HG02759 (cell line): Measurements from ENCODE around the gene ZNF266.

Source experiments
- ATAC-seq: cut with Tn5 transposase; IDR thresholded peaks from one replicate; pipeline ENCODE4 v1.9.1; 2021; ENCODE audit warnings: mild to moderate bottlenecking, moderate library complexity; ENCODE audit not compliant: unreplicated experiment

ZNF266 gene

DNA sequence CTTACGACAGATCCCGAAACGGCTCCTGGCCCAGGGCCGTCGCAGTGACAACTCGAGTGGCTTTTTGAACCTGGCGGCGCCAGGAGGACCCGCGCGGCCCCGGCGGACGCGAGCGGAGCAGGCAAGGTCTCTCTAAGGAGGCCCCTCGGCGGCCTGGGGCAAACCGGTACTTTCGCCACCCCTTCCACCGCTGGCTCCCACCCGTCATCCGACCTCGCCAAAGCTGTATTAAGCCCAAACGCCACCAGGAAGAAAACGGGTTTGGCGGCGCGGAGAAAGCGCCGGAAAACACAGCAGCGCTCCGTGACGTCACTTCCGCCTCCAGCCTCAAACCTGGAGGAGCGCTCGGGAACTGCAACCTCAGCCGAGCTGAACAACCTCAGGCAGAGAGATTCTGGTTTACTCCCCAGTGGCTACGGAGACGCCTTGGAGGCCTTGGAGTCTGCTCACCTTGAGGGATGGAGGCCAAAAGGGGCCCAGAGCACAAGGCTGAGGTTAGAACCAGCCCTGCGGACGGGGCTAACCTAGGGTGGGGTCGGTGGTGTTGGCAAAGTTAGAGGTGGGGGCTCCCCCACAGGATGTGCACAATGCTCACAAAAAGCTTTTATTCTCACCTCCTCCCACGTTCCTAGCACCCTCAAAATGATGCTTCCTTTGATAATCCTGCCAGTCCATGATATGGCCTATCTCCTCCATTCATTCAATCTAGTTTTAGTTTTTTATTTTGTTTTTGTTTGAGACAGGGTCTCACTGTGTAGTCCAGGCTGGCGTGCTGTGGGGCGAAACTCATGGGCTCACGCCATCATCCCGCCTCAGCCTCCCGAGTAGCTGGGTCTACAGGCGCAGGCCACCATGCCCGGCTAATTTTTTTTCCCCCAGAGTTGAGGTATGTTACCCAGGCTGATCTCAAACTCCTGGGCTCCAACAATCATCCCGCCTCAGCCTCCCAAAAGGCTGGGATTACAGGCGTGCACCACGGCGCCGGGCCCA is at the start of gene ZNF266:
Gene ZNF266 (minus strand): TSS at position 295 of the 990 bp plus-strand sequence. CDS start 15,484 bp downstream, outside the sequence.
- ATAC-seq, result peak; percentile 94

DNA sequence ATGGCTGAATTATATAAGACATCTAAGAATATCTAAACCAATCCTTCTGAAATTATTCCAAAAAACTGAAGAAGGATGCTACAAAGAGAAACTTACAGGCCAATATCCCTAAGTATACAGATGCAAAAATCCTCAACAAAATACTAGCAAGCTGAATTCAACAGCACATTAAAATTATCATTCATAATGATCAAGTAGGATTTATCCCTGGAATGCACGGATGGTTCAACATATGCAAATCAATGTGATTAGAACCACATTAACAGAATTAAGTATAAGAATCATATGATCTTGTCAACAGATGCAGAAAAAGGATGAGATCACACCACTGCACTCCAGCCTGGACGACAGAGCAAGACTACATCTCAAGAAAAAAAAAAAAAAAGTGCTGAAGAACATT is 49.8 kb upstream of the ZNF266 start:
- no peak for ATAC-seq

DNA sequence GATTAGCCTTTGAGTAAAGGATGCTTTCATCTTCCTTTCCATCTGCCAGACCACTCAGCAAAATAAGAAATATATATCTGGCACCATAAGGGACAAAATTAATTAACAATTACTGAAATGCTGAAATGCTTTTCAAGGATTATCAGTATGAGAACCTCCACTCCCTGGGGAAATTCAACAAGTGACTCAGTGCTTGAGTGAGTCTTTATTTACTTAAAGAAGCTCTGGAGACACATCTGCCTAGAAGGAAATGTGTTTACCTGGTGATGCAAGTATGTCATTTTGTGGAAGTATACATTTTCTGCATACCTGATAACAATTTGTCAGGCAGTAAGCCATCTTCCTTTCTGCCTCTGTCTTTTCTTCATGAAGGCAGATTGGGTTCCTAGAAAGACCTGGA is 39.6 kb upstream of the ZNF266 start:
- ATAC-seq, result no peak

GRCh38 chr19:9467161-9467560 is 31.8 kb upstream of the ZNF266 start:
- no peak for ATAC-seq

GRCh38 chr19:9461938-9462337 is 26.6 kb upstream of the ZNF266 start:
- ATAC-seq, result no peak

GRCh38 chr19:9456018-9456689 is 20.8 kb upstream of the ZNF266 start:
- ATAC-seq, result no peak

- no peak for ATAC-seq
Observed at GRCh38 chr19:9453953-9454352, 18.6 kb upstream of the ZNF266 start.

GRCh38 chr19:9445037-9445436 is 9.7 kb upstream of the ZNF266 start:
- ATAC-seq, result no peak

GRCh38 chr19:9436358-9436757 is 985 bp upstream of the ZNF266 start:
- no peak for ATAC-seq

GRCh38 chr19:9431475-9431874 is 3.9 kb downstream of the ZNF266 start:
- ATAC-seq, result no peak

DNA sequence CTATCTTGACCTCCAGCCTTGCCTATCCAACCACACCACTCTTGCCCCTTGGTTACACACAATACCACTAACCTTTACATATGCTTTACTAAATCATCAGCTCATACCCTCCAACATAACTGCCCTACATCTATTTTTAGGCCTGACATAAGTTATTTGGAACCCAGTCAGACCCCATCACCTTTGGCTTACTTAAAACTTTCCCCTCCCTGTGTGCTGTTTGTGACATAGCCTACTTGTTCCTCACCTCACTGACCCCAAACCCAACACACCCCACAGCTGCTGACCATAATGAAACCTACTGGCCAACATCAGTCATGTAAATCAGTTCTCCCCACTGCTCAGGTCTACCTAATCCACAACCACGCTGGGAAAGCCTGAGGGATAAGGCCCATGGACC is 4.9 kb downstream of the ZNF266 start:
- no peak for ATAC-seq

DNA sequence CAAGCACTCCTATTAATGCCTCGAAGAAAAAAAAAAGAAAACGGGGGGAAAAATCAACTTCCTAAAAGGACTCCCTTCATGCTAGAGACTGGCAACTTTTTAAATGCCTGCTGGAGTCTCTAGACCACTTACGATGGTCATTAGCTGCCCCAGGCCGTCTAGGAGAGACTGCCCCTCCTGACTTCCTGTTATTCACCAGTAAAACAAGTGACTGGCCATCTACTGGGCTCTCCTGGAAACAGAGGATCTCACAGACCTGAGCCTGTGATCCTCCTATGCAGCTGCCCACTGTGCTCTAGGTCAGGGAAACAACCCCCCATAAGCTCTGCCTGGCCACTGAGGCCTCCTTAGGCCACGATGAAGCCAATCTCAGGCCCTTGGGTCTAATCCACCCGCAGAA is 7.4 kb downstream of the ZNF266 start:
- no peak for ATAC-seq

DNA sequence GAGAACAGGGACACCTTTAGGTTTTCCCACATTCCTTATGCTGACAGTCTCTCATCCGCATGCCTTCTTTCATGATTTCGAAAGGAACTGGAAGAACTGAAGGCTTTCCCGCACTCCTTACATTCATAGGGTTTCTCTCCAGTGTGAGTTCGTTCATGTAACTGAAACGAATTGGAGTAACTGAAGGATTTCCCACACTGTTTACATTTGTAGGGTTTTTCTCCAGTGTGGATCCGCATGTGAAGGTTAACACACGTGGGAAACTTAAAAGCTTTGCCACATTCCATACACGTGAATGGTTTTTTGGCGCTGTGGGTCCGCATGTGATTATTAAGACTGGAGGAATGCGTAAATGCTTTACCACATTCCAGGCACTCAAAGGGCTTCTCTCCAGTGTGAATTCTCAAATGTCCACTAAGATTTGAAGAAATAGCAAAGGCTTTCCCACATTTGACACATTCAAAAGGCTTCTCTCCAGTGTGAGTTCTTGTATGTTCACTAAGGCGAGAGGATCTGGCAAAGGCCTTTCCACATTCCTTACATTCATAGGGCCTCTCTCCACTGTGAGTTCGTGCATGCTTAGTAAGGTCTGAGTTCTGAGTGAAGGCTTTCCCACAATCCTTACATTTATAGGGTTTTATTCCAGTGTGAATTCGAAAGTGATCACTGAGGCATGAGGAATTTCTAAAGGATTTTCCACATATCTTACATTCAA is 22.0 kb downstream of the ZNF266 start:
- ATAC-seq, result no peak

DNA sequence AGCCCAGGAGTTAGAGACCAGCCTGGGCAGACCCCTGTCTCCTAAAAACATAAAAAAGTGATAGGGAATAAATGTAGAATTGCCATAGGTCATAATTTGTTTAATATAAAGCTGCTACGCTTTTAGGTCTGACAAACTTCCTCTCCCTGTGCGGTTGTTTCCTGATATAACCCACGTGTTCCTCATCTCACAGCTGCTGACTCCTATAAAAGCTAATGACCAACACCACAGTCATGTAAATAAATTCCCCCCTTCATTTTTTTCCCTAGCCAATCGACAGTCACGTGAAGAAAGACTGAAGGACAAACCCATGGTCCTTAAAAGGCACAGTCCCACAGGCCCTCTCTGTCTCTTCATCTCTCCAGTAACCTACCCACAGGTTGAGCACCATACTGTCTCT is 27.5 kb downstream of the ZNF266 start:
- ATAC-seq, result no peak

DNA sequence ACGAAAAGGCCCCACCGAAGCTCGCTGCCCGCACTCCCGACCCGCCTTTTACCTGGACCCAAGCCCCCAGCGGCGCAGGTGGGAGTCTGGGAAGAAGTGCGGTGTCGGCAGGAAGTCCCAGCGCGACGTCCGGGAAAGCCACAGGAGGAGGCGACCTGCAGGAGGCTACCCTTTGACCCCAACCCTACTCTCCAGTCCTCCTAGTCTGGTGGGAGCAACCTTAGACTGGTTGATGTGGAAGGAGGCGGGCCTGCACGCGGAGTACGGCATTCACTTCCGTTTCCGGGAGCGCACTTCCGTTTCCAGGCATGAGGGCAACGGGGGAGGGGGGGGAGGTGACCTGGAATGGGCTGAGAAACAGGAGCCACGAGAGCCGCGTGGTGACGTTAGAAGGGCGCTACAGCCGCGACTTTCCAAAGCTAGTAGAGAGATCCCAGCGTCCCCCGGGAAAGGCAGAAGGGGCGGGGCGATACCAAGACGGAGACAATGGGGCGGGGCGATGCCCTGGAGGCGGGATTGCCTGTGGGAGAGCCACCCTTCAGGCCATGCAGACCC is 28.5 kb downstream of the ZNF266 start:
- no peak for ATAC-seq

- no peak for ATAC-seq
Observed at GRCh38 chr19:9381361-9381785, 54.0 kb downstream of the ZNF266 start.

- no peak for ATAC-seq
Observed at GRCh38 chr19:9370738-9371619, 64.4 kb downstream of the ZNF266 start.

DNA sequence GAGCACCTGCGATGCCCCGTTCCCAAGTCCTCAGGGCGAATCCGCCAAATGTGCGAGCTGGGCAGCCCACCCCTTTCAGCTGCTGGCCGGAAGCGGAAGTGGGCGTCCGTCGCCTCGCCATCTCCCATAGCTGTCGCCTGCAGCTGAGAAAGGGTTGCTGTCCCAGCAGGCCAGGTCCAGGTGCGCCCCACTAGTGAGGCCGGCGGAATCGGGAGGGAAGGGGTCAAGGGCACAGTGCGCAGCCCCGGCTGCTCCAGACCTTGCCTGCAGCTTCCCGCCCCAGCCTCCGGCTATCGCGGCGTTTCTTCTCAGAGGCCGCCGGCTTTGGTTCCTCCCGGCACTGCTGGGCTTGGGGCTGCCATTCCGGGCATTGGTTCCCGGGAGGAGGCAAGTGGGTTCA is 72.5 kb downstream of the ZNF266 start, which contains the start of gene ZNF177:
Gene ZNF177 (plus strand): TSS at position 109 of the 400 bp plus-strand sequence. CDS start 15,299 bp downstream, outside the sequence.
- ATAC-seq, result no peak
